Measurements from ENCODE around the gene ELFN2. TPM values are rescaled to one million over a fixed set of nuclear protein-coding genes. Genes with fewer than 3 reads are reported as not detected.

ELFN2 gene
- total RNA-seq, 4 donors from 2014 or later = 0.30 to 0.76 TPM; not detected in 2

- intact Hi-C loops (cut with DNase I; ENCODE audit: low total_unique reads) = no loop called here
- Histone ChIP-seq H3K36me3 (no peaks in the 10 kb centered on the region), H3K9me3 (no peaks in the 10 kb centered on the region), H3K27me3 (no peaks in the 10 kb centered on the region), H3K27ac (no peak overlapping the region), H3K4me3 (no peak overlapping the region), H3K4me1 (no peaks in the 10 kb centered on the region)
- TF ChIP-seq POLR2A (IDR thresholded peaks at IDR 0.05) (no peak), CTCF (IDR thresholded peaks at IDR 0.05) (no peak)
- DNase-seq = no peak
These were observed 64.7 kb downstream of the ELFN2 start for GRCh38 chr22:37362621-37363020.

- TF ChIP-seq CTCF (IDR thresholded peaks at IDR 0.05) = no peak
- no peak for TF ChIP-seq POLR2A (IDR thresholded peaks at IDR 0.05)
- Histone ChIP-seq H3K4me1 (no peaks in the 10 kb centered on the region), H3K27ac (no peak overlapping the region), H3K27me3 (no peaks in the 10 kb centered on the region), H3K36me3 (no peaks in the 10 kb centered on the region), H3K9me3 (no peaks in the 10 kb centered on the region), H3K4me3 (no peak overlapping the region)
- no peak for DNase-seq
- intact Hi-C loops (cut with DNase I; ENCODE audit: low total_unique reads) = no loop called here
These were observed 68.4 kb downstream of the ELFN2 start for GRCh38 chr22:37358917-37359316.

- no peaks in the 10 kb centered on the region for H3K4me1 ChIP-seq
- H3K9me3 ChIP-seq = no peaks in the 10 kb centered on the region
- TF ChIP-seq CTCF (IDR thresholded peaks at IDR 0.05) (no peak), POLR2A (IDR thresholded peaks at IDR 0.05) (no peak)
- no peaks in the 10 kb centered on the region for H3K27me3 ChIP-seq
- no peak overlapping the region for H3K4me3 ChIP-seq
- no peak overlapping the region for H3K27ac ChIP-seq
- H3K36me3 ChIP-seq = no peaks in the 10 kb centered on the region
- no peak for DNase-seq
- intact Hi-C loops (cut with DNase I; ENCODE audit: low total_unique reads) = no loop called here
These were observed 68.9 kb downstream of the ELFN2 start for GRCh38 chr22:37358386-37358785.

GRCh38 chr22:37357446-37358075 lies 69.7 kb downstream of the ELFN2 start:
- Histone ChIP-seq H3K4me3 (no peak overlapping the region), H3K9me3 (no peaks in the 10 kb centered on the region), H3K4me1 (no peaks in the 10 kb centered on the region), H3K36me3 (no peaks in the 10 kb centered on the region), H3K27me3 (no peaks in the 10 kb centered on the region), H3K27ac (no peak overlapping the region)
- intact Hi-C loops (cut with DNase I; ENCODE audit: low total_unique reads) = no loop called here
- no peak for DNase-seq
- TF ChIP-seq CTCF (IDR thresholded peaks at IDR 0.05) (no peak), POLR2A (IDR thresholded peaks at IDR 0.05) (no peak)

GRCh38 chr22:37356922-37357321 lies 70.4 kb downstream of the ELFN2 start:
- H3K27ac ChIP-seq = no peak overlapping the region
- intact Hi-C loops (cut with DNase I; ENCODE audit: low total_unique reads) = no loop called here
- H3K27me3 ChIP-seq = no peaks in the 10 kb centered on the region
- no peak for DNase-seq
- no peaks in the 10 kb centered on the region for H3K9me3 ChIP-seq
- H3K4me1 ChIP-seq = no peaks in the 10 kb centered on the region
- H3K36me3 ChIP-seq = no peaks in the 10 kb centered on the region
- H3K4me3 ChIP-seq = no peak overlapping the region
- TF ChIP-seq CTCF (IDR thresholded peaks at IDR 0.05) (no peak), POLR2A (IDR thresholded peaks at IDR 0.05) (no peak)
